ENCODE results near the gene SMPD2.

The SMPD2 gene

GRCh38 chr6:109488001-109488400, 47.5 kb downstream of the SMPD2 start:
- no peak for DNase-seq

GRCh38 chr6:109490713-109491112, 50.2 kb downstream of the SMPD2 start:
- DNase-seq, result no peak

- peak; percentile 23 for DNase-seq
Measured at GRCh38 chr6:109491207-109491938, 50.8 kb downstream of the SMPD2 start.

Measured in activated gamma-delta T cell treated with Interleukin-2 at 50 U/mL for 16 hours (primary cell).